IMR-90 (cell line): Measurements from ENCODE around the gene KRT35.

Experiments used
- CHD1 ChIP-seq: IDR thresholded peaks from 2 replicates; pipeline ENCODE4 v1.6.1; 2012; ENCODE audit warnings: low read depth, low read length, improper control_type of control experiment
- CTCF ChIP-seq: conservative IDR thresholded peaks from 2 replicates; pipeline ENCODE4 v1.5.1; 2012; ENCODE audit warnings: mild to moderate bottlenecking, low read depth, low read length, improper control_type of control experiment
- MAZ ChIP-seq: IDR thresholded peaks from 2 replicates; pipeline ENCODE4 v1.6.1; 2012; ENCODE audit warnings: low read depth, mild to moderate bottlenecking, low read length, improper control_type of control experiment, moderate library complexity, borderline replicate concordance
- RCOR1 ChIP-seq: IDR thresholded peaks from 2 replicates; pipeline ENCODE4 v1.6.1; 2012; ENCODE audit warnings: mild to moderate bottlenecking, low read length, improper control_type of control experiment; ENCODE audit not compliant: insufficient replicate concordance
- SMC3 ChIP-seq: fragments of 150-350 bp; IDR thresholded peaks from 2 replicates; pipeline ENCODE4 v1.6.1; 2016; ENCODE audit warnings: low read depth, mild to moderate bottlenecking, antibody characterized with exemption, low read length, moderate library complexity

DNA sequence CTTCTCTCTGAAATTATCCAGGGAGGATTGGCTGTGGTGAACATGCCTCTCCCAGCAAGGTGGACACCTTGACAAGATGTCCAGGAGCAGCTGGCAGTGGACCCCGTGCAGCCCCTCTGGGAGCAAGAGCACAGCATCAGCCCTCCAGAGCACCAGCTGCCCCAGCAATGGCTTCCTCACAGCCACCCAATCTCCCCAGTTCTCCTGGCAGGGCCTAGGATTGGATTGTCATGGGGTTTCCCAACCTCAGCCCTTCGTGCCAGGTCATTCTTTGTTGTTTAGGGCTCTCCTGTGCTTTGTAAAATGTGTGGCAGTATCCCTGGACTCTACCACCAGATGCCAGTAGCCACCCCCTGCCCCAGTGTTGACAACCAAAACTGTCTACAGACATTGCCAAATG is 10.5 kb upstream of the KRT35 start:
- no peak for TF ChIP-seq CTCF
- TF ChIP-seq MAZ = no peak
- TF ChIP-seq RCOR1 = no peak
- no peak for TF ChIP-seq SMC3
- no peak for TF ChIP-seq CHD1
